RPMI7951 (cell line): ENCODE measurements around the gene MED14. TPM values are rescaled to one million over a fixed set of nuclear protein-coding genes. Genes with fewer than 3 reads are reported as not detected.
A peak's percentile ranks its signal among the peaks of the same experiment; 100 is the strongest.
"Not testable (repeated sequence)": the region's sequence is repeated elsewhere in the genome, so short reads cannot be mapped to it uniquely, and the experiment has no call there.

Experiments used
- DNase-seq: peaks from one replicate; pipeline ENCODE4 v3.0.0-alpha.2; 2012; ENCODE audit warnings: low read depth
- total RNA-seq: library from RNA; depleted of rRNA; stranded (reverse); fragments of >200 nt; shearing (Covaris generic); gene quantifications from 2 replicates; pipeline ENCODE4 v1.2.3, GENCODE V29; 2014; rRNA removed

The MED14 gene
- total RNA-seq = 22.2 and 41.7 TPM in 2 replicates

DNA sequence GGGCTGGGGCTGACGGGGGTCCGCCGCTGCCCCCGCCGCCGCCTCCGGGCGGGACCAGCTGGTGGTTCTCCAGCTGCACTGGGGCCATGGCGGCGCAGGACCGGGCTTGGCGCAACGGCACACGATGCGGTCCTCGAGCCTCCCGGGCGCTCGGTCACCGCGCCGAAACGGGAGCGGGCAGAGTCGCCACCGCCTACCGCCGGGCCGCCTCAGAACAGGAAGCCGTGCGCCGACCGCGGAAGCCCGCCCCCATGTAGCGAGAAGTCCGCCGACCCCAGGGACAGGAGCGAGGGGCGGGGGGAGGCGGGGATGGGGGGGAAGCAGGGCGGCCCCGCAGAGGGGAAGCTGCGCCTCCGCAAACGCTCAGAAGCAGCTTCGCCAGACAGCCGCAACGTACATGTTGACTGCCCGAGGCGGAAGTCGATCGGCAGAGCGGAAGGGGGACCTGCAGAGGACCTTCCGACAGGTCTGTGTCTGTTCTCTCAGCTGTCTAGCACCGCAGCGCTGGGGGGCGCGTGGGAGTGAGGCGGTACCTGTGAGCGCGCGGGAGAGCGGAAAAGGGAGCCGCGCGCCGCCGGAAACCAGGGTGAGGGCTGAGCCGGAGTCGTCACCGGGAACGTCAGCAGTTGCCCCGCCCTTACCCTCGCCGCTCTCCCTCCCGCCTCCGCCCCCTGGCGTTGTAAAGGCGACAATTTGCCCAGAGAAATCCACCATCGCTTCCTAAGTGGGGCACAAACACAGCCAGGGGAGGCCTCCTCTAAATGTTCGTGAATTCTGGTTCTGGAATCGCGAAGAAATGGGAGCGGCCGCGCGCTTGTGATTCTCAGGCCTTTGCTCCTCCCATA lies at the start of gene MED14:
TSS of gene MED14 (minus strand) at position 218 of the 845 bp plus-strand sequence. CDS start at position 88, 130 bp downstream.
- peak; percentile 86 for DNase-seq

- no peak for DNase-seq
These were observed 49.3 kb upstream of the MED14 start for GRCh38 chrX:40784516-40785151.

DNA sequence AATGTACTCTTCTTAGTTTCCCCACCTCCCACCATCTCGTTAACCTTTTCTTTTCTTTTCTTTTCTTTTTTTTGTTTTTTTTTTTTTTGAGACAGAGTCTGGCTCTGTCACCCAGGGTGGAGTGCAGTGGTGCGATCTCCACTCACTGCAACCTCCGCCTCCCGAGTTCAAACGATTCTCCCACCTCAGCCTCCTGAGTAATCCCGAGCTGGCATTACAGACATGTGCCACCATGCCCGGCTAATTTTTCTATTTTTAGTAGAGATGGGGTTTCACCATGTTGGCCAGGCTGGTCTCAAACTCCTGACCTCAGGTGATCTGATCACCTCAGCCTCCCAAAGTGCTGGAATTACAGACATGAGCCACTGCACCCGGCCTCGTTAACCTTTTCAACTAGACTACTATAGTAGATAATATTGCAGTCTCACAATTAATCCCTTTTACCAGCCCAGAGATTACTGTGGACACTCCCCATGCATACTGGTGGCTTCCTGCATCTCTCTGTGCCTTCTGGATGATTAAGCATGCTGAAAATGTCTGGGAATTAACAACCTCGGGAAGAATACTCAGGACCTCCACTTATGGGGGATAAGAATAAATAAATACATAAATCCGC lies 47.4 kb upstream of the MED14 start:
- DNase-seq = not testable (repeated sequence)

GRCh38 chrX:40780951-40781350 lies 45.6 kb upstream of the MED14 start:
- no peak for DNase-seq

DNA sequence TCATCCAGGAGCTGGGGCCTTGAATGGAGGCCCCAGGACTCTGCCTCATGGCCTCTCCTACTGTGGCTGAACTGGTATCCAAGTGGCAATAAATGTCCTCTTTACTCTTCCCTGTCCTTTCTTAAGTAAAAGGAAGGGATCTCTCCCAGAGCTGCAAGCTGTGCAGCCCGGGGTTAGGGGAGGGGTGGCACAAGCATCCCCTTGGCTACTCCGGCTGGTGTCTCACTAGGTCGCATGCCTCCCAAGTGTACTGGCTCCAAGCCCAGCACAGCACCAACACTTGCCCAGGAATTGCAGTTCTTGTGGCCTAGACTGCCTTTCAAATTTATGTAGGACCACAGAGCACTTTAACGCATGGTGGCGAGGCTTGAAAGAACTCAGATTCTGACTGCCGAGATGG lies 44.7 kb upstream of the MED14 start:
- DNase-seq = no peak

DNA sequence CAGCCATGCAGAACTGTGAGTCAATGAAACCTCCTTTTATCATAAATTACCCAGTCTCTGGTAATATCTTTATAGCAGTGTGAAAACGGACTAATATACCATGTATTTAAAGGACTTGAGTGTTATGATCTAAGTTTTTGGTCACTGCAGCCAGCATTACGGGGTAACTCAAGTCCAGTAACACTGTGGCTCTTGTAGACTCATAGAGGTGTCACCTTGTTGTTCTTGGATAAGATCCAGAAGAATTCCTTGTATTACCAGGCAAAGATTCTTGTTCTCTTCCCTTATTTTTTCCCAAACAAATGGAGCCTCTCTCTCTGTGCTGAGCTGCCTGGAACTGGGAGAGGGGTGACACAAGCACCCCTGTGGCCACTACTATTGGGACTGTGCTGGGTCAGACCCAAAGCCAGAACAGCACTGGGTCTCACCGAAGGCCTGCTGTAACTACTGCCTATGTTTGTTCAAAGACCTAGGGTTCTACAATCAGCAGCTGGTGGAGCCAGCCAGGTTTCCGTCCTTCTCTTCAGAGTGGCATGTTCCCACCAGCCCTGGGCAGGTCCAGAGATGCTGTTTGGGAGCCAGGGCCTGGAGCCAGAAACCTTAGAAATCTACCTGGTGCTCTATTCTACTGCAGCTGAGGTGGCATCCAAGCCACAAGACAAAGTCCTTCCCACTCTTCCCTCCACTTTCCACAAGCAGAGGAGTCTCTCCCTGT lies 43.7 kb upstream of the MED14 start:
- peak; percentile 79 for DNase-seq

GRCh38 chrX:40773809-40774208 lies 38.5 kb upstream of the MED14 start:
- peak; percentile 72 for DNase-seq

GRCh38 chrX:40773188-40773587 lies 37.8 kb upstream of the MED14 start:
- DNase-seq = no peak

DNA sequence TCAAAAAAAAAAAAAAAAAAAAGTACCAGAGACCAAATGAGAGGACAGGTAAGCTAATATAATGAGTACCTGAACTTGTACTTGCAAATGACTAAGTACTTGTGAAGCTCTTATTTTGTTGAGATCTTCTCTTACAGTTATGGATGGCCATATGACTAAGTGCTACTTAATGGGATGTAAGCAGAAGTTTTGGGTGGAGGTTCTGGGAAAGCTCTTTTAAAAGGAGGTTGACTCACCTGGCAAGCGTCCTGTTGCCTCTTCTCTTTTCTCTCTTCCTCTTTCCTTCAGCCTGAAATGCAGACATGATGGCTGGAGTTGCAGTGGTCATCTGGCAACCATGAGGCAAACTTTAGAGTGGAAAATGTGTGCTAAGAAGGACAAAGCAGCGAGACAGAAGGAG lies 36.9 kb upstream of the MED14 start:
- peak; percentile 59 for DNase-seq

- DNase-seq = no peak
These were observed 26.4 kb upstream of the MED14 start for GRCh38 chrX:40761762-40762161.

DNA sequence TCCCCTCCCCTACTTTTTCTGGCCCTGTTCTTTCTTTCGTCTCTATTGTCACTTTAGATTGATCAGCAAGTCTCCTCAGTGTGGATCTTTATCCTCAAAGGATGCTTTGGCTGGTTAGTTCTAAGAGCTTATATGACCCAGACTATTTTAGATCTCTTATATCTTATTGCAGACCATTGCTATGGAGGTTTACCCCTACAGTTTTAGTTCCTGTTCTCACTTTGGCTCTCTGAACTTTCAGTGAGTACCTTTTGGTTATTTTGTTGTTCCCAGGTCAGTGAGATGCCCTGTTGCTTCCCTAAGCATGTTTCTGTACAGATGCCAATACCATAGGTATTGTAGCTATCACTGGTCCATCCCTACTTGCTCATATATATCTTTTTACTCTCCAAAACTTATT lies 24.0 kb upstream of the MED14 start:
- DNase-seq = no peak

GRCh38 chrX:40757058-40757457 lies 21.7 kb upstream of the MED14 start:
- DNase-seq = no peak

DNA sequence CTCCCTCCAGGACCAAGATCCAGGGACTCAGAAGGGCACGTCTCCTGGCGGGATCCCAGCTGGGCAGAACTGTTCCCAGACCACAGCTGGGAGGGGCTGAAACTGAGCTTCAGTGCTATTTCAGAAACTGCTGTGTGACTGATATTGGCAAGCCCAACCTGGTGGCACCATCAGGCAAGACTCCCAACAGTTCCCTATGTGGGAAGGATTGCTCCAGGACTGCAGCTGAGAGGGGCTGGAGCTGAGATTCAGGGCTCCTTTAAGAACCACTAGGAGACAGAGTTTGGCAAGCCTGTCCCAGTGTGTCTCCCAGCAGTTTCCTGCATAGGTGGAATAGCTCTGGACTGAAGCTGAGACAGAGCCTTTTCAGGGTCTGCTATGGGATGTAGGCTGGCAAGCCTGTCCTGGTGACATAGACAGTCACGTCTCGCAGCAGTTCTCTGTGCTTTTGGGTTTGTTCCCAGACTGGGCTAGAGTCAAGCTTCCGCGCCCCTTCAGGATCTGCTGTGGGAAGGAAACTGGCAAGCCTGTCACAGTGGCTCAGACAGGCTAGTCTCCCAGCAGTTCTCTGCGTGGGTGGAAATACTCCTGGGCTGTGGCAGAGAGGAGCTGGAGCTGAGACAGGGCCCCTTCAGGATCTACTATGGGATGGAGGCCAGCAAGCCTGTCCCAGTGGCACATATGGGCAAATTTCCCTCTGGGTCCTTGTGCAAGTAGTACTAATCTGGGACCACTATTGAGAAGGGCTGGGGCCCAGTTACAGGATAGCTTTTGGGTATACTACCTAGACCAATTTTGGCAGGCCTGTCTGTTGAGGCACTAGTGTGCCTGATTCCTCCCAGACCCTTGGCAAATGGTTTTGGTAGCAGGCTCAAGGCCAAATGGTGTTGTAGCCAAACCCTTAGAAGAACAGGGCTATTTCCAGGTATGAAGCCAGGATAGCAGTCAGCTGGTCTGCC lies 20.2 kb upstream of the MED14 start:
- DNase-seq = peak; percentile 36

GRCh38 chrX:40749681-40750494 lies 14.5 kb upstream of the MED14 start:
- peak; percentile 3 for DNase-seq

- DNase-seq = no peak
These were observed 13.6 kb upstream of the MED14 start for GRCh38 chrX:40748977-40749376.

DNA sequence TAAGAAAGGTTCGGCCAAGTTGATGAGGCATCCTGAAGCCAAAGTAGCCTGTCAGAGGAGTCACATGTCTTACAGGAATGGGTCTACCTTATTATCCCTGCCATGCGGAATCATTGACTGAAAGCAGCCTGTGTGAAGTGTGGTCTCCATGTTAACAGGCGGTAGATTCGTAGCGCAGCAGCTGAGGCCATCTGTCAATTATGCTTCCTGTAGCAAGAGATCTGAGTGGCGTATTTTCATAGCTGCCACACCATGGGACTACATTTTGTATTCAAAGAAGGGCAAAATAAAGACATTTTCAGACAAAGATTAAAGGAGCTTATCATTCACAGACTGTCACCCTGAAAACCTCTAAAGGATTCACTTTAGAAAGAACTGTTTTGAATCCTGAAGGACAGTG lies 11.2 kb upstream of the MED14 start:
- DNase-seq = no peak

GRCh38 chrX:40736170-40736505 lies 796 bp upstream of the MED14 start:
- DNase-seq = no peak

- DNase-seq = peak; percentile 23
These were observed 394 bp downstream of the MED14 start for GRCh38 chrX:40734971-40735324.

DNA sequence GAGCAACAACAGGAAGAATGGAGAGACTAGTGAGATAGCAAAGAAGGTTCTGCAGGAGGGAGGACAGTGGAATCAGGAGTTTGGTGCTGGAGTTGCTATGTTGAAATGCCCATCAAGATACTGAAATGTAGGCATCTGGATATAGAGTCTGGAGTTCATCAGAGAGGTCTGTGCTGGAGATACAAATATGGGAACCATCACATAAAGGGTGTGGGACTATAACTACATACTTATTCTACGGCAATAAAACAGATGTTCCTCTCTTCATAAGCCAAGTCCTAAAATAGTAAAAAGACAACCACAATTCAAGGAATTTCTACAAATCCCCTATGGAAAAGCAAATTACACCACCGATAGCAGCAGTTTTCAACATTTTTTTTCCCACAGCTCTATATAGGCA lies 1.6 kb downstream of the MED14 start:
- DNase-seq = no peak

- DNase-seq = not testable (repeated sequence)
These were observed 2.8 kb downstream of the MED14 start for GRCh38 chrX:40732499-40732898.
